Thyroid gland (tissue), 4 donors: ENCODE measurements around the gene CIAPIN1. TPM values are rescaled to one million over a fixed set of nuclear protein-coding genes. Genes with fewer than 3 reads are reported as not detected.
"Not testable (repeated sequence)": the region's sequence is repeated elsewhere in the genome, so short reads cannot be mapped to it uniquely, and the experiment has no call there.

Experiments used
- DNase-seq, 2 donors: peaks; one replicate each; pipeline ENCODE4 v3.0.0-alpha.2; 2019
- H3K27ac ChIP-seq, 3 donors: fragments of 200-600 bp; sonication (generic); 1 replicate in 2 of 3; 2 replicates in 1 of 3; pipeline ENCODE4 v1.5.1; 2016 to 2019; ENCODE audit warnings: mild to moderate bottlenecking in 1 of 3, moderate library complexity in 1 of 3
- H3K27me3 ChIP-seq: fragments of 200-600 bp; sonication (generic); one replicate; pipeline ENCODE4 v1.5.1; 2019
- H3K36me3 ChIP-seq, 2 donors: fragments of 200-600 bp; sonication (generic); one replicate each; pipeline ENCODE4 v1.5.1; 2016 to 2019
- H3K4me1 ChIP-seq, 2 donors: fragments of 200-600 bp; sonication (generic); one replicate each; pipeline ENCODE4 v1.5.1; 2017 to 2019
- H3K4me3 ChIP-seq, 3 donors: fragments of 200-600 bp; sonication (generic); replicated peaks in 1 of 3; 1 replicate in 2 of 3; 2 replicates in 1 of 3; pipeline ENCODE4 v1.5.1; 2016; ENCODE audit warnings: mild to moderate bottlenecking in 1 of 3
- H3K9me3 ChIP-seq: fragments of 200-600 bp; sonication (generic); one replicate; pipeline ENCODE4 v1.5.1; 2017
- POLR2A ChIP-seq, 2 donors: fragments of 450-650 bp; IDR thresholded peaks; one replicate each; pipeline ENCODE4 v1.6.1; 2017; ENCODE audit warnings: antibody characterized with exemption in 2 of 2, mild to moderate bottlenecking in 2 of 2, moderate library complexity in 1 of 2
- WGBS, 2 donors: methylation state at CpG; one replicate each; pipeline ENCODE4 v1.1.5; 2017; 5-methylcytosine and 5-hydroxymethylcytosine counted together
- intact Hi-C: fragments of 100-400 bp; cut with DNase I; formaldehyde crosslinking; loops from one replicate; pipeline ENCODE4 v1.15.1; 2023
- total RNA-seq, 4 donors: library from RNA; depleted of rRNA; stranded (reverse); fragments of >200 nt; gene quantifications; one replicate each; pipeline ENCODE4 v1.2.3, GENCODE V29; 2016
- TF ChIP-seq, protein P1 (sequence below), 6 experiments: fragments of 200-600 bp in 3 of 6; fragments of 450-650 bp in 3 of 6; sonication (generic) in 3 of 6; IDR thresholded peaks; one replicate each; pipeline ENCODE4 v1.5.1; 2016 to 2019; ENCODE audit warnings: antibody characterized with exemption in 6 of 6, mild to moderate bottlenecking in 2 of 6, inconsistent platforms in 1 of 6, moderate library complexity in 1 of 6

CIAPIN1 gene
- total RNA-seq, 4 donors from 2014 or later = 29.2 to 41.2 (median 35.5) TPM

DNA sequence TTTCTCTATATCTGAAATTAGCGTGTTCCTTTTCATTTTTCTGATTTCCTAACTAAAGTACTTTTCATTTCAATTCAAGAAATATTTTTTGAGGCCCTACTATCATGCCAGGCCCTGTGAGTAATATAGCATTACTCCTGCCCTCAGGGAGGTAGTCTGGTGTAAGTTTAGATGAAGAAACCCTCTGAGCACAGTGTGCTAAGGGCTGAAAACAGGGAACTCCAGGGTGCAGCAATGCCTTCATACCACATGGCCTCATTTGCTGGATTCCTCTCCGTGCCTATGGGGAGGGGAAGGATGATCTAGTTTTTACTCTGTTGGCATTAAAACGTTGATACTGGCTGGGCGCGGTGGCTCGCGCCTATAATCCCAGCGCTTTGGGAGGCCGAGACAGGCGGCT, 4.8 kb upstream of the CIAPIN1 start:
- TF ChIP-seq, protein P1, sequence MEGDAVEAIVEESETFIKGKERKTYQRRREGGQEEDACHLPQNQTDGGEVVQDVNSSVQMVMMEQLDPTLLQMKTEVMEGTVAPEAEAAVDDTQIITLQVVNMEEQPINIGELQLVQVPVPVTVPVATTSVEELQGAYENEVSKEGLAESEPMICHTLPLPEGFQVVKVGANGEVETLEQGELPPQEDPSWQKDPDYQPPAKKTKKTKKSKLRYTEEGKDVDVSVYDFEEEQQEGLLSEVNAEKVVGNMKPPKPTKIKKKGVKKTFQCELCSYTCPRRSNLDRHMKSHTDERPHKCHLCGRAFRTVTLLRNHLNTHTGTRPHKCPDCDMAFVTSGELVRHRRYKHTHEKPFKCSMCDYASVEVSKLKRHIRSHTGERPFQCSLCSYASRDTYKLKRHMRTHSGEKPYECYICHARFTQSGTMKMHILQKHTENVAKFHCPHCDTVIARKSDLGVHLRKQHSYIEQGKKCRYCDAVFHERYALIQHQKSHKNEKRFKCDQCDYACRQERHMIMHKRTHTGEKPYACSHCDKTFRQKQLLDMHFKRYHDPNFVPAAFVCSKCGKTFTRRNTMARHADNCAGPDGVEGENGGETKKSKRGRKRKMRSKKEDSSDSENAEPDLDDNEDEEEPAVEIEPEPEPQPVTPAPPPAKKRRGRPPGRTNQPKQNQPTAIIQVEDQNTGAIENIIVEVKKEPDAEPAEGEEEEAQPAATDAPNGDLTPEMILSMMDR (IDR thresholded peaks at IDR 0.05) = no peak
- no peak for TF ChIP-seq POLR2A (IDR thresholded peaks at IDR 0.05)
- peaks cover 9 to 12% of the 10 kb centered on the region in 2 donors for H3K4me1 ChIP-seq
- peaks cover 35 to 46% of the 10 kb centered on the region in 2 donors for H3K36me3 ChIP-seq
- no peaks in the 10 kb centered on the region for H3K9me3 ChIP-seq
- no peak for DNase-seq
- intact Hi-C loops = no loop called here
- WGBS, 2 donors = 91 to 95% methylated on average over 10 of the region's 10 CpGs
- H3K27ac ChIP-seq = no peak overlapping the region
- H3K27me3 ChIP-seq = no peaks in the 10 kb centered on the region
- no peak overlapping the region for H3K4me3 ChIP-seq

DNA sequence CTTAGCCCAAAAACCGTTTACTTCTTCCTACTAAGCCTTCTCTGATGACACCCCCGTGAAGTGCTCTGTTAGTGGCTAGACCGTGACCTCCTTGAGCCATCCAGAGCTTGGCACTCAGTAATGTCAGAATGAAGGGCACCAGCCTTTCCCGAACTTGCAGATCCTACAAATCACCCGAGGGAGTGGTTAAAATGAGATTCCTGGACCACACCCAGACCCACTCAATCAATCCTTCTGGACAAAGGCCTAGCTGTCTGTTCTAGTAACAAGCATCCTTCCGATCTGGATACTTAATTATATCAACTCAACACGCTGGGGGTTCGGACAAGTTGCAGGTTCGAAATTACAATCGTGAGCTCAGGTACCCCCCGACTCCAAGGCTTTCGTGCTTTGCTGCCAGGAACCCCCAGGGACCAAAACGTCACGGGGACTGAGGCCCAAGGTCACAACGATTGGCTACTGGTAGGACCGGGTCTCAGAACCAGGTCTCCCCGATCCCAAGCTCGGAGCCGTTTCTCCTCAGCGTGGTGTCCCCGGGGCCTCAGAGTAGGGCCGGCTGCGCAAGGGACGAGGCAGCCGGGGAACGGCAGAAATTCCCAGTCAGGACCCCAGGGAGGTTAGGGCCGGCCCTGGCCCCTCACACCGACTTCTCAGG, 527 bp downstream of the CIAPIN1 start:
- H3K36me3 ChIP-seq = no peaks in the 10 kb centered on the region
- no peaks in the 10 kb centered on the region for H3K27me3 ChIP-seq
- intact Hi-C loops = no loop called here
- peak overlapping the region; percentile 53 to 97 (median 88) for H3K4me3 ChIP-seq
- no peaks in the 10 kb centered on the region for H3K9me3 ChIP-seq
- 5 to 8% methylated on average over 7 to 16 of the region's 28 CpGs for WGBS, 2 donors
- TF ChIP-seq, protein P1 (IDR thresholded peaks at IDR 0.05) = no peak
- no peak for TF ChIP-seq POLR2A (IDR thresholded peaks at IDR 0.05)
- DNase-seq = peak; percentile 21 to 33
- peak overlapping the region; percentile 3 to 92 (median 73) for H3K27ac ChIP-seq
- H3K4me1 ChIP-seq = peaks cover 18 to 20% of the 10 kb centered on the region in 2 donors

DNA sequence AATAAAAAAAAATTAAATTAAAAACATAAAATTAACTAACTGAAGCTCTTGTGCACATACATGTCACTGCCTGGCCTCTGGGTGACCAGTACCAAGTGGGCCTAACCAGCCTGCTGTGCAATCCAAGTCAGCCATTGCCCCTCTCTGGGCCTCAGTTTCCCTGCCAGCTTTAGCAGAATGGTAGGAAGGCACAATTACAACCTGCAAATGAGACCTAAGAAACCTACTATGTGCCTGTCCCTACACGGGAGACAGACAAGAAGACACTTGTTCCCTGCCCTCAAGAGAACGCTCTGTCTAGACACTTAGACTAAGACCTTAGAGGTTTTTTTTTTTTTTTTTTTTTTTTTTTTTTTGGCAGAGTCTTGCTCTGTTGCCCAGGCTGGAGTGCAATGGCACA, 1.7 kb downstream of the CIAPIN1 start:
- intact Hi-C loops = no loop called here
- no peak overlapping the region for H3K4me3 ChIP-seq
- no peaks in the 10 kb centered on the region for H3K36me3 ChIP-seq
- TF ChIP-seq, protein P1 (IDR thresholded peaks at IDR 0.05) = no peak
- TF ChIP-seq POLR2A (IDR thresholded peaks at IDR 0.05) = no peak
- no peak for DNase-seq
- H3K9me3 ChIP-seq = no peaks in the 10 kb centered on the region
- WGBS, 2 donors = 92 to 94% methylated on average over 2 of the region's 2 CpGs
- H3K27me3 ChIP-seq = no peaks in the 10 kb centered on the region
- H3K4me1 ChIP-seq = peaks cover 18 to 20% of the 10 kb centered on the region in 2 donors
- no peak overlapping the region for H3K27ac ChIP-seq

DNA sequence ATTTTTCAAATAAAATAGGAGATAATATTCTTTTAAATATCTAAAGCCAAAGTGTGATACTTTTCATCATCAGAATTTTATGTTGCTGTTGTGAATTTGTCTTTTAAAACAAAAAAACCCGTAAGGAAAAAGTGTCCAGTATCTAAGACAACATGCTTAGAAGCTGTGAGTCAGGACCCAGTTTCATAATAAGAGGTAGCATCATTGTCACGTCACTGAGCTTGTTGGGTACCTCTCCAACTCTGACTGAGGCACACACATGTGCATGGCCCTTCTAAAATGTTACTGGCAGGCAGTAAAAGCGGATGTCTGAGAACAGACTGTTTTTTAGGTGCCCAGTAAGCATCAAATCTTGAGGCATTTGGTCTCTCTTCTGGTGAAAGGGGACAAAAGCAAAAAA, 2.5 kb downstream of the CIAPIN1 start:
- Histone ChIP-seq H3K4me3 (no peak overlapping the region), H3K27me3 (no peaks in the 10 kb centered on the region), H3K27ac (no peak overlapping the region), H3K9me3 (no peaks in the 10 kb centered on the region), H3K36me3 (peaks cover 0 to under 1% of the 10 kb centered on the region in 2 donors), H3K4me1 (peaks cover 18 to 20% of the 10 kb centered on the region in 2 donors)
- WGBS, 2 donors = 82 to 86% methylated on average over 3 of the region's 3 CpGs
- DNase-seq = no peak
- TF ChIP-seq, protein P1 (IDR thresholded peaks at IDR 0.05) = no peak
- no peak for TF ChIP-seq POLR2A (IDR thresholded peaks at IDR 0.05)
- intact Hi-C loops = no loop called here

DNA sequence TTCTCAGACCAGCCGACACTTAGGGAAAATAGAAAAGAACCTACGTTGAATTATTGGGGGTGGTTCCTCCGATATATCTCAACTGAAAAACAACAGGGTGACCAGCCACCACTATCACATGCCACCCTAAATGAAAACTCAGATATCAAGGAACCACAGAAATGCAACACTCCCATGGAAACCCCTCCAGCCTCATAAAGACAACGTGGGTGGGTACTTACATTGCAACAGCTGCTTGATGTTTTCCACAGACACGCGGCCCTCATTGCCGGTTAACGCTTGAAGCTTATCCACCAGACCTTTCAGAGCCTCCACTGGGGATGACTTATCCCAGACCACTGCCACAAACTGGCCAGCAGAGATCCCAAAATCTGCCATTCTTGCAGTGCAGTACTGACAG, 6.6 kb downstream of the CIAPIN1 start:
- H3K4me3 ChIP-seq, H3K9me3 ChIP-seq, H3K27me3 ChIP-seq, H3K27ac ChIP-seq, intact Hi-C loops, H3K4me1 ChIP-seq, DNase-seq: not testable (repeated sequence)
- 97 to 98% methylated on average over 8 of the region's 8 CpGs for WGBS, 2 donors
- peaks cover 5 to 13% of the 10 kb centered on the region in 2 donors for H3K36me3 ChIP-seq

DNA sequence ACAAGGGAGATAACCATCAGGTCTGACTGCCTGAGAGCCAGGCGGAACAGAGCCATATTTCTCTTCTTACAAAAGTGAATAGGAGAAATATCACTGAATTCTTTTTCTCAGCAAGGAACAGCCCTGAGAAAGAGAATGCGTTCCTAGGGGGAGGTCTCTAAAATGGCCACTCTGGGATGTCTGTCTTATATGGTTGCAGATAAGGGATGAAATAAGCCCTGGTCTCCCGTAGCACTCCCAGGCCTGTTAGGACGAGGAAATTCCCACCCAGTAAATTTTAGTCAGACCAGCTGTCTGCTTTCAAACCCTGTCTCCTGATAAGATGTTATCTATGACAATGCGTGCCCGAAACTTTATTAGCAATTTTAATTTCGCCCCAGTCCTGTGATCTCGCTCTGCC, 7.2 kb downstream of the CIAPIN1 start:
- H3K4me3 ChIP-seq, H3K27me3 ChIP-seq, H3K4me1 ChIP-seq, H3K9me3 ChIP-seq, DNase-seq, intact Hi-C loops, H3K27ac ChIP-seq: not testable (repeated sequence)
- 98 to 99% methylated on average over 8 of the region's 8 CpGs for WGBS, 2 donors
- H3K36me3 ChIP-seq = peaks cover 11 to 19% of the 10 kb centered on the region in 2 donors
